DOHH2 (cell line): ENCODE data around the gene COA6.

ENCODE experiments used
- H3F3A ChIP-seq: fragments of 200-600 bp; sonication (generic), shearing (Covaris generic); 2 replicates; pipeline ENCODE4 v1.6.0; 2016; ENCODE audit warnings: antibody characterized with exemption, mild to moderate bottlenecking; ENCODE audit not compliant: control insufficient read depth, insufficient read depth
- H3K27ac ChIP-seq: fragments of 200-600 bp; sonication (generic); 2 replicates; pipeline ENCODE4 v1.5.1; 2014; ENCODE audit warnings: low read depth, mild to moderate bottlenecking, low read length, moderate library complexity
- H3K27me3 ChIP-seq: fragments of 200-600 bp; sonication (generic); 2 replicates; pipeline ENCODE4 v1.6.1; 2014; ENCODE audit warnings: mild to moderate bottlenecking, low read length, mixed read lengths; ENCODE audit not compliant: control insufficient read depth
- H3K36me3 ChIP-seq: fragments of 200-600 bp; sonication (generic); 2 replicates; pipeline ENCODE4 v1.6.1; 2014; ENCODE audit warnings: mild to moderate bottlenecking, low read length, moderate library complexity, mixed read lengths; ENCODE audit not compliant: control insufficient read depth
- H3K4me1 ChIP-seq: fragments of 200-600 bp; sonication (generic); 2 replicates; pipeline ENCODE4 v1.6.1; 2014; ENCODE audit warnings: mild to moderate bottlenecking, low read length, mixed read lengths; ENCODE audit not compliant: control insufficient read depth
- H3K4me2 ChIP-seq: fragments of 200-600 bp; sonication (generic); 2 replicates; pipeline ENCODE4 v1.6.0; 2014; ENCODE audit warnings: mild to moderate bottlenecking, low read length, moderate library complexity
- H3K4me3 ChIP-seq: fragments of 200-600 bp; sonication (generic); 2 replicates; pipeline ENCODE4 v1.5.1; 2014; ENCODE audit warnings: mild to moderate bottlenecking, low read length, mixed read lengths
- H3K79me2 ChIP-seq: fragments of 200-600 bp; sonication (generic); 2 replicates; pipeline ENCODE4 v1.6.1; 2014; ENCODE audit warnings: mild to moderate bottlenecking, low read length, mixed read lengths; ENCODE audit not compliant: control insufficient read depth
- H3K9me2 ChIP-seq: fragments of 200-600 bp; sonication (generic); replicated peaks from 2 replicates; pipeline ENCODE4 v1.6.1; 2014; ENCODE audit warnings: mild to moderate bottlenecking, low read length, mixed read lengths; ENCODE audit not compliant: control insufficient read depth
- H3K9me3 ChIP-seq: fragments of 200-600 bp; sonication (generic); 2 replicates; pipeline ENCODE4 v1.6.1; 2014; ENCODE audit warnings: antibody characterized with exemption, low read length, mixed read lengths; ENCODE audit not compliant: control insufficient read depth, insufficient read depth
- H4K20me1 ChIP-seq: fragments of 200-600 bp; sonication (generic); 2 replicates; pipeline ENCODE4 v1.6.0; 2014; ENCODE audit warnings: low read depth, mild to moderate bottlenecking, antibody characterized with exemption, low read length, moderate library complexity; ENCODE audit not compliant: control insufficient read depth, insufficient read depth
- CTCF ChIP-seq: fragments of 200-600 bp; sonication (generic); IDR thresholded peaks from one replicate; pipeline ENCODE4 v1.5.1; 2014; ENCODE audit warnings: antibody characterized with exemption, mild to moderate bottlenecking, low read depth, low read length; ENCODE audit not compliant: poor library complexity, severe bottlenecking
- EZH2phosphoT487 ChIP-seq: fragments of 200-600 bp; sonication (generic); IDR thresholded peaks from 2 replicates; pipeline ENCODE4 v1.6.1; 2017; ENCODE audit warnings: borderline replicate concordance, mild to moderate bottlenecking, antibody characterized with exemption, low read length, moderate library complexity, mixed read lengths

Gene COA6

GRCh38 chr1:234342774-234343173 is 30.5 kb upstream of the COA6 start:
- H3K27me3 ChIP-seq = no peaks in the 10 kb centered on the region
- no peaks in the 10 kb centered on the region for H3K36me3 ChIP-seq
- no peaks in the 10 kb centered on the region for H3K9me2 ChIP-seq
- H3K4me3 ChIP-seq = no peak overlapping the region
- H3K27ac ChIP-seq = no peak overlapping the region
- H3K4me1 ChIP-seq = no peaks in the 10 kb centered on the region
- H3K9me3 ChIP-seq = peaks cover 4% of the 10 kb centered on the region; the same call in 1 of the 2 replicates
- TF ChIP-seq CTCF (no peak), EZH2phosphoT487 (no peak)
- H3F3A ChIP-seq = no peaks in the 10 kb centered on the region
- no peaks in the 10 kb centered on the region for H3K79me2 ChIP-seq
- H4K20me1 ChIP-seq = no peaks in the 10 kb centered on the region
- no peak overlapping the region for H3K4me2 ChIP-seq

DNA sequence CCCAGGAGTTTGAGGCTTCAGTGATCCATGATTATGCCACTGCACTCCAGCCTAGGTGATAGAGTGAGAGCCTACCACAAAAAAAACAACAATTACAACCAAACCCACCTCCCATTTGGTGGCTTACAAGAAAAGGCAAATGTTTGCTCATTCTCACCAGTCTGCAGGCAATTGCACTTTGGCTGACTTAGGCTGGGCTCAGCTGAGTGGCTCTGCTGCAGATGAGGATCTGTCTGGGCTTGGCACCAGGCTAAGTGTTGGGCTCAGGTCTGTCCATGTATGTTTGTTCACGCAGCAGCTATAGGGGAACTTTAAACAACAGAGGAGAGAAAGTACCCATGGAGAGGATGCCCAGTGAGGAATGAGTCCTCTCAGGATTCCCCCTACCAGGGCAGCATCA is 28.0 kb upstream of the COA6 start:
- H3K27me3 ChIP-seq = peaks cover 3% of the 10 kb centered on the region
- no peaks in the 10 kb centered on the region for H3K9me3 ChIP-seq
- H3K4me1 ChIP-seq = no peaks in the 10 kb centered on the region
- H3F3A ChIP-seq = no peaks in the 10 kb centered on the region
- H3K27ac ChIP-seq = no peak overlapping the region
- H3K4me3 ChIP-seq = no peak overlapping the region
- H4K20me1 ChIP-seq = no peaks in the 10 kb centered on the region
- no peaks in the 10 kb centered on the region for H3K36me3 ChIP-seq
- no peaks in the 10 kb centered on the region for H3K9me2 ChIP-seq
- no peaks in the 10 kb centered on the region for H3K79me2 ChIP-seq
- no peak overlapping the region for H3K4me2 ChIP-seq
- TF ChIP-seq EZH2phosphoT487 (no peak), CTCF (no peak)

DNA sequence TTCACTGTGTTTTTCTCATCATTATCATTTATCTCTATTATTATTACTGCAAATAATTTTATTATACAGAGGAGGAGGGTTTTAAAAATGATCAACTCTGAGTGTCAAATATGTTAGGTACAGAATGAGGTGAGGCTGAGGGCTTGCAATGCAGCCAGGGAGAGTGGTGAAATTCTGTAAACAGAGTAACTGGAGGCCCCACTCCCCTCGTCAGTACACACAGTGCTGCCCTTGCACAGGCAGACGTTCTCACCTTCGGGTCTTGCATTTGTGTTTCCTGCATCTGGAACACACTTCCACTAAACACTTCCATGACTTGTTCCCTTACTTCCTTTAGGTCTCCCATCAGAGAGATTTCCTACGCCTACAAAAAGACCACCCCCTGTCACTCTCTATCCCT is 24.3 kb upstream of the COA6 start:
- Histone ChIP-seq H3K9me2 (no peaks in the 10 kb centered on the region), H4K20me1 (no peaks in the 10 kb centered on the region), H3K9me3 (no peaks in the 10 kb centered on the region), H3K36me3 (no peaks in the 10 kb centered on the region), H3K27ac (no peak overlapping the region), H3F3A (no peaks in the 10 kb centered on the region), H3K4me3 (no peak overlapping the region), H3K27me3 (peaks cover 6% of the 10 kb centered on the region), H3K79me2 (no peaks in the 10 kb centered on the region), H3K4me1 (no peaks in the 10 kb centered on the region), H3K4me2 (no peak overlapping the region)
- TF ChIP-seq EZH2phosphoT487 (no peak), CTCF (no peak)
